GF-D8 (cell line): ENCODE data around the gene ANAPC15.
A peak's percentile ranks its signal among the peaks of the same experiment; 100 is the strongest.

ENCODE experiments used
- DNase-seq: peaks from one replicate; lab custom pipeline; 2025; lab: John Stamatoyannopoulos, UW

ANAPC15 gene

GRCh38 chr11:72124046-72124445 is 11.6 kb upstream of the ANAPC15 start:
- no peak for DNase-seq

- DNase-seq, result no peak
Measured at GRCh38 chr11:72123117-72123653, 10.7 kb upstream of the ANAPC15 start.

DNA sequence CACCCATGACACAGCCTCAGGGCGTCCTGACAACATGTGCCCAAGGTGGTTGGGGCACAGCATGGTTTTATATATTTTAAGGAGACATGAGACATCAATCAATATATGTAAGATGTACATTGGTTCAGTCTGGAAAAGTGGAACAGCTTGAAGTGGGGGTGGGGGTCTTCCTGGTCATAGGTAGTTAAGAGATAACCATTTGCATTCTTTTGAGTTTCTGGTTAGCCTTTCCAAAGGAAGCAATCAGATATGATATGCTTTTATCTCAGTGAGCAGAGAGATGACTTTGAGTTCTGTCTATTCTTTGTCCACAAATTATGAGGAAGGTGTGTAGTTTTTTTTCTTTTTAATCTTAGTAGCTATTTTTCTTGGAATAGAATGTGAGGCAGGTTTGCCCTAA is 10.1 kb upstream of the ANAPC15 start:
- DNase-seq, result no peak

GRCh38 chr11:72120930-72121329 is 8.4 kb upstream of the ANAPC15 start:
- no peak for DNase-seq

- DNase-seq, result peak; percentile 51
Measured at GRCh38 chr11:72119198-72119597, 6.7 kb upstream of the ANAPC15 start.

- no peak for DNase-seq
Measured at GRCh38 chr11:72116019-72116755, 3.7 kb upstream of the ANAPC15 start.

GRCh38 chr11:72114570-72114969 is 2.1 kb upstream of the ANAPC15 start:
- no peak for DNase-seq

DNA sequence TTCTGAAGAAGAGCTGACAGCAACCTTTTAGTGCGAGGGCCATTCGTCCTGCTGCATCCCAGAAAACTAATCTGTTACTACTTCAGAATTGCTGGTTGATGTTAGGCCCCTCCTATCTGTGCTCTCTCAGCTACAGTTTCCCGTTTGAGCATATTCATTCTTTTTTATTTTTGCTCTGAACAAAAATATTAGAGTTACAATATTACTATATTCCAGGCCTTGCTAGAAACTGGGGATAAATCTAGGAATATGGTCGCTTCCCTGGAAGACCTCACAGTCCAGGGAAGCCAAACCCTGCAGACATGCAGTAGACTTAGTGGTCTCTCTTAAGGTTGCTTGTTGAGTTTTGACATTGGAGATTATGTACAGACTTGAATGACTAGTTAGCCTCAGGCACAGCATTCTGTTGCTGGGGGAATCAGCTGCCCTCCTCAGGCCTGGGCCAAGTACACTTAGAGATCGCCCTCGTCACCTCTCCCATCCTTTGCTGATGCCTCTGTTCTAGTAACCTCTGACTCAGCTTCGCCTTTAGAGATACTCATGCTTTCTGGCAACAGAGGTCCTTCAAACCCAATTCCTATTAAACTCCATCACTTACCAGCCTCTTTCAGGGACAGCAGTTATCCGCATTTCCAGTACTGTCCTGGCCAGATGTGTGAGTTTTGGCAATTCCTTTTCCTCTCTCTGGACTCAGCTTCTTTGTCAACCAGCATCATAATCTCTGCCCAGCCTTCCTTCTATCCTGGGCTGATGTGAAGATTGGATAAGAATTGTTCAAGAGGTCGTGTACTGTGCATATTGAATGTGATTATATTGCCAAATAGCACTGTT is 698 bp upstream of the ANAPC15 start:
- no peak for DNase-seq

GRCh38 chr11:72111300-72112142 is 974 bp downstream of the ANAPC15 start:
- no peak for DNase-seq

- DNase-seq, result no peak
Measured at GRCh38 chr11:72105888-72106287, 6.6 kb downstream of the ANAPC15 start, which contains the start of gene TOMT. Gene TOMT (plus strand): TSS chr11:72105924. CDS start chr11:72105952, 28 bp downstream.

GRCh38 chr11:72103754-72104167 is 8.7 kb downstream of the ANAPC15 start:
- no peak for DNase-seq

GRCh38 chr11:72102946-72103753 is 9.3 kb downstream of the ANAPC15 start, which contains the start of gene LAMTOR1:
Gene LAMTOR1 (minus strand): TSS chr11:72103297. CDS start chr11:72103224, 73 bp downstream.
- DNase-seq, result peak; percentile 94

GRCh38 chr11:72102631-72102945 is 9.9 kb downstream of the ANAPC15 start:
- DNase-seq, result no peak

DNA sequence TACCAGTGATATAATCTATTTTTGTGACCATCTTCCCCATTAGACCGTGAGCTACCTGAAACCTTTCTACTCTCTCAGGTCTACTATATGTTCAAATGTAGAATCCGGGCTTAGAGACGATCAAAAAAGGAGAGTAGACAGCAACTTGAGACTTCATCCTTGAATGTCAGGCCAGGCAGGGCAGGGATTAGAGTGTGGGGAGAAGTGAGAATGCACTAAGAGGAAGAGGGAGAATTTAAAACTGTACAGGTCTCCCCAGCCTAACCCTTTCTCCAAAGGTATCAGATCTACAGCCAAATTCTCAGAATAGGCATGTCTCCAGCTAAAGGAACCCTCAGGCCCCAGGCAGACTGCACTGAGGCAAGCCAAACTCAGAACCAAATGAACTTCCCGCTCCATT is 10.3 kb downstream of the ANAPC15 start:
- DNase-seq, result no peak

DNA sequence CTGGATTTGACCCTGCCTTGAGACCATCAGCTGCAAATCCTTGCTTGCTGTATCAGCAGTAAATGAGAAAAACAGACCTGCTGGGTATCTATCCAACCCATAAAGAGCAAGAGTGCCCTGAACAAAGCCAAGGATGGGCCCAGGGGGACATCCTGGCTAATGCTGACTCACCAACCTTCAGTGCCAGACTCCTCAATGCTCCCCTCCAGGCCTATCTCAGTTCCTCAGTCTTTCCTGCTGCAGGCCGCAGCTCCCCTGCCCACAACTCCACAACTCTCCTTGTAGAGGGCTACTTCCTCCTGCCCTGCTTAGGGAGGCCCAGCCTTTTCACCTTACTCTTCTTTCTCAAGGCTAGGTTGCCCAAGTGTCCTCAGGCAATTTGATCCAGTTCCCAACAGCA is 12.0 kb downstream of the ANAPC15 start:
- DNase-seq, result peak; percentile 96

DNA sequence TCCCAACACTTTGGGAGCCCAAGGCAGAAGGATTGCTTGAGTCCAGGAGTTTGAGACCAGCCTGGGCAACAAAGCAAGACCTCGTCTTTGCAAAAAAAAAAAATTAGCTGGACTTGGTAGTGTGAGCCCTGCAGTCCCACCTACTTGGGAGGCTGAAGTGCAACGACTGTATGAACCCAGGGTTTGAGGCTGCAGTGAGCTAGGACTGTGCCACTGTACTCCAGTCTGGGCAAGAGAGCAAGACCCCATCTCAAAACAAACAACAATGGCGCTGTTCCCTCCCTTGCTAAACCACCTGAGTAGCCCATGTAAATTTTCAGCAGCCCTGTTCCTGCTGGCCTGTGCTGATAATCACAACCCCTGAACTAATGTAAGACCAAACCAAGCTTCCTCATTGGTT is 12.5 kb downstream of the ANAPC15 start:
- DNase-seq, result no peak

- no peak for DNase-seq
Measured at GRCh38 chr11:72098741-72099140, 13.8 kb downstream of the ANAPC15 start.

- DNase-seq, result peak; percentile 78
Measured at GRCh38 chr11:72091292-72091691, 21.2 kb downstream of the ANAPC15 start.

GRCh38 chr11:72088076-72088808 is 24.3 kb downstream of the ANAPC15 start:
- no peak for DNase-seq

- no peak for DNase-seq
Measured at GRCh38 chr11:72085621-72086351, 26.7 kb downstream of the ANAPC15 start.
